GM12875 (cell line): ENCODE measurements around the gene TFAM.

ENCODE experiments used
- H3K4me3 ChIP-seq: one replicate; pipeline ENCODE4 v1.5.1; 2011; ENCODE audit warnings: low read depth, low read length, control low read depth
- TF ChIP-seq, protein P1 (sequence below): IDR thresholded peaks from 2 replicates; pipeline ENCODE4 v1.5.1; 2011; ENCODE audit warnings: low read depth, mild to moderate bottlenecking, control low read depth, inconsistent platforms, low read length, moderate library complexity, borderline replicate concordance; ENCODE audit not compliant: insufficient read depth

Gene TFAM

DNA sequence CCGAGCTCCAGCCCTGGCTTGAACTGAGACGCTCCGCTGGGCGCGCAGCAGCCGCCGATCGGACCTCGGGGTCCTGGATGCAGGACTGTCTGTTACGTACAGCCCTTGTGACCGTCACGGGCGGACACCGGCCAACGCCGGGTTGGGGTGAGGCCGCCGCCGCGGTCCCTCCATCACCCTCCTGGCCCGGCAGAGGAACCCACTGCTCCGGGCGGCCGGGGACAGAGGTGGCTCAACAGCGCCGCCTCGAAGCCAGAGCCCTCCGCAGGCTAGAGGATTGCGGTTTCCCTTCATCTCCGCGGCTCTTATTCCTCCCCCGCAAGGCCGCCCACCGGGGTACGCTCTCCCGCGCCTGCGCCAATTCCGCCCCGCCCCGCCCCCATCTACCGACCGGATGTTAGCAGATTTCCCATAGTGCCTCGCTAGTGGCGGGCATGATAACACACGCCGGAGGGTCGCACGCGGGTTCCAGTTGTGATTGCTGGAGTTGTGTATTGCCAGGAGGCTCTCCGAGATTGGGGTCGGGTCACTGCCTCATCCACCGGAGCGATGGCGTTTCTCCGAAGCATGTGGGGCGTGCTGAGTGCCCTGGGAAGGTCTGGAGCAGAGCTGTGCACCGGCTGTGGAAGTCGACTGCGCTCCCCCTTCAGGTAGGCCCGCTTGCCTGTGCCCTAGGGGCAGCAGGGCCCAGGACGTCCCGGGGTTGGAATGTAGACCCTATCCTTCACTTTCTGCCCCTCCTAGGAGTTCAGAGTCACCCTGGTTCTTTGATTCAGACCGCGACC lies at the start of gene TFAM:
TFAM (plus strand) TSS at position 412 of the 785 bp plus-strand sequence; CDS start at position 550, 138 bp downstream.
- H3K4me3 ChIP-seq = peak within 1 kb of the TSS; percentile 83
- TF ChIP-seq, protein P1, sequence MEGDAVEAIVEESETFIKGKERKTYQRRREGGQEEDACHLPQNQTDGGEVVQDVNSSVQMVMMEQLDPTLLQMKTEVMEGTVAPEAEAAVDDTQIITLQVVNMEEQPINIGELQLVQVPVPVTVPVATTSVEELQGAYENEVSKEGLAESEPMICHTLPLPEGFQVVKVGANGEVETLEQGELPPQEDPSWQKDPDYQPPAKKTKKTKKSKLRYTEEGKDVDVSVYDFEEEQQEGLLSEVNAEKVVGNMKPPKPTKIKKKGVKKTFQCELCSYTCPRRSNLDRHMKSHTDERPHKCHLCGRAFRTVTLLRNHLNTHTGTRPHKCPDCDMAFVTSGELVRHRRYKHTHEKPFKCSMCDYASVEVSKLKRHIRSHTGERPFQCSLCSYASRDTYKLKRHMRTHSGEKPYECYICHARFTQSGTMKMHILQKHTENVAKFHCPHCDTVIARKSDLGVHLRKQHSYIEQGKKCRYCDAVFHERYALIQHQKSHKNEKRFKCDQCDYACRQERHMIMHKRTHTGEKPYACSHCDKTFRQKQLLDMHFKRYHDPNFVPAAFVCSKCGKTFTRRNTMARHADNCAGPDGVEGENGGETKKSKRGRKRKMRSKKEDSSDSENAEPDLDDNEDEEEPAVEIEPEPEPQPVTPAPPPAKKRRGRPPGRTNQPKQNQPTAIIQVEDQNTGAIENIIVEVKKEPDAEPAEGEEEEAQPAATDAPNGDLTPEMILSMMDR = peak; percentile 73

DNA sequence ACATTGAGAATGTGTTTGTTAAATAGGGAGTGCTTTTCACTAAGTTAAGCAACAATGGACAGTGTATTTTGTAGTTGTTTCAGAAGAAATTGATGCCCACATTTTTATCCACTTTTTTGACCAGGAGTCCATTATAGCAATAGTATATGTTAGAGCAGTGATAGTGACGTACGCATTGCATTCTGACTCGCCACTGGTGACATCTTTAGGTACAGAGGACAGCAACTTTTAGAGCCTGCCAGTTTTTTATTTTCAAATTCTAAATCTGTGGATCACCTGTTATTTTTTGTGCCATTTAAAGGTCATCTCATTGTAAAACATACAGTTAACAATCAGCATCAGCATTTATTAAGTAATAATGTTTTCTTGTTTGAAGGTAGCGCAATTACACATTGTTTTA lies 49.0 kb upstream of the TFAM start:
- H3K4me3 ChIP-seq = no peak overlapping the region
- TF ChIP-seq, protein P1 = no peak

DNA sequence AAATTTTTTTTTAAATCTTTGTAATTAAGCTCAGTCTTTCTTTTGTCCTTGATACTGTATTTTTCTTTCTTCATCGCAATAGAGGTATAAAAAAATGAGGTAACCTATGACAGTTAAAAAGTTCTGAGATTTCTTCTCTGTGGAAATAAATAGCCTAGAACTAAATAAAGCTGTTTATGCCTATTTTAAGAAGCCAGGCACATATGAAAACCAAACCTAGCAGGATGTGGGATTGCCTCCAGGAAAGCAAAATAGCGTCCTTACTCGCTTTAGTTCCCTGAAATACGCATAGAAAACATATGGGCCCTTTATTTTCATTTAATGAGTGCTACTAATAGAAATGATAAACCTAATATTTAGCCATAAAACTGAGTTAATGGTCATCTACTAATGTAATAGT lies 43.8 kb upstream of the TFAM start:
- TF ChIP-seq, protein P1 = no peak
- H3K4me3 ChIP-seq = no peak overlapping the region

DNA sequence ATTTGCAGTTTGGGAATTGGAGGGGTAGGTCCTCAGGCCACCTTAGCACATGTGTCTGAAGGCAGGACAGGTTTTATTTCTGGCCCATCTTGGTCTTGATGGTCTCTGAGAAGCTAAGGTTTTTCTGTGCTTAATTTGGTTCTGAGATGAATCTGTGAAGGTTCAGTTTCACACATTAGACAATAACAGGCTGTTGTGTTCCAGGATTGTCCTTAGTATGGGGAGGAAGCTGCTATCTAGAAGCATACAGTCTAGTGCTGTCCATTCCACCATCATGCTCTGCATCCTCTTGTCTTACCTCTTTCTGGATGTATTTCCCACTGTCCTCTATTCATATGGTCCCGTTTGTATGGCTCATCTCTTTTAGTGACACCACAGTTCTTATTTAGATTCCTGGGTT lies 43.3 kb upstream of the TFAM start:
- H3K4me3 ChIP-seq = no peak overlapping the region
- TF ChIP-seq, protein P1 = no peak

DNA sequence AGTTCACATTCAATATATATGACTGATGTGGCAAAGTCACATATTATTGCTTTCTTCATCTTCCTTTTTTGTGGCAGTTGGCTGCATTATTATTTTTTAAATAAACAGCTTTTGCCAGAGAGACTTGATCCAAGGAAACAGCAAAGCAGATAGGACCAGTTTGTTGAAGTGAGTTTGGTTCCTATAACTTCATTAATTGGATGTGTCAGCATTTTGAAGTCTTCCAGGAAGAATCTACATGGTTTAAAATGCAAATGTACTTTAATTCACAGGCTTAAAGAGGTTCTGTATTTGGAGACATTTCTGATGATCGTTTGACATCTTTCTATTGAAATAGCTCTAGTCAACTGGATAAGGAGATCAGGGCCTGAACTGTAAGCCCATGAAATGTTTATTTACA lies 37.2 kb upstream of the TFAM start:
- H3K4me3 ChIP-seq = no peak overlapping the region
- TF ChIP-seq, protein P1 = no peak

DNA sequence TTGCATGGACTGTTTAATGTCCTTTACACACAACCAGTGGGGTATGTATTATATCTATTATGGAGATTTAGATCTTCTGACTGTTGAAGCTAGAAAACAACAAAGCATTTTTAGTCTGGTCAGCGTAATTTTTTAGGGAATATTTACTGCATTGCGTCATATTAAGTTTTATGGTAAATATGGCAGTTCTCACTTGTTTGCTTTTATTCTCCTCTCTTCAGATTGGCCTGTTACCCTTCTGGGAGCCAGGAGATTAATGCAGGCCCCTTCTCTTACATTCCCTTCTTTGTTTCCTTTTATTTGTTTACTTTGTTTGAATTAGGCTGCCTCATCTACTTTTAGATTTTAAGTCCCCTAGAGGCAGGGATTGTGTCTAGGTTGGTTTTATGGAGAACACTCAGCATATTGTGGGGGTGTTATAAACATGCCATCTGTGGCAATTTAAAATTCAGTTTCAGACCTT lies 36.6 kb upstream of the TFAM start:
- no peak overlapping the region for H3K4me3 ChIP-seq
- TF ChIP-seq, protein P1 = no peak

DNA sequence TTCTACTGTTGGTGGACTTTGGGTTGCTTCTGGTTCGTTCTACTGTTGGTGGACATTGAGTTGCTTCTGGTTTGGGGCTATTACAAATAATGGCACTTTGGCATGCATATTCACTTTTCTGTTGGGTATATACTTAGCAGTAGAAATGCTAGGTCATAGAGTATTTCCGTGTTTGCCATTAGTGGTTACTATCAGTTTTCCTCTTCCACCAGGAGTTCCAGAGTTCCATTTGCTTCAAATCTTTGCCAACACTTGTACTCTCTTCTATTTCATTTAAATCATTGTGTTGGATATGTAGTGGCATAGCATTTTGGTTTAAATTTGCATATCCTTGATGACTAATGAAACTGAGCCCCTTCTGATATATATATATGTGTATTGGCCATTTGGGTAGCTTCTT lies 35.2 kb upstream of the TFAM start:
- TF ChIP-seq, protein P1 = no peak
- H3K4me3 ChIP-seq = no peak overlapping the region
